HepG2 (cell line): ENCODE results near the gene SEMA4B. TPM values are rescaled to one million over a fixed set of nuclear protein-coding genes. Genes with fewer than 3 reads are reported as not detected.

ENCODE experiments used
- AKAP8 ChIP-seq: sonication (generic); formaldehyde crosslinking; IDR thresholded peaks from 2 replicates; pipeline ENCODE4 v1.5.1; 2020; ENCODE audit warnings: mild to moderate bottlenecking, missing genetic modification reagents
- MNT ChIP-seq: fragments of 450-650 bp; IDR thresholded peaks from 2 replicates; pipeline ENCODE4 v1.6.1; 2016
- YEATS2 ChIP-seq: sonication (generic); formaldehyde crosslinking; IDR thresholded peaks from 2 replicates; pipeline ENCODE4 v1.4.0; 2020; ENCODE audit warnings: missing genetic modification reagents, borderline replicate concordance
- ZBTB25 ChIP-seq: IDR thresholded peaks from 2 replicates; pipeline ENCODE4 v1.6.1; 2018; ENCODE audit warnings: missing genetic modification reagents
- ZNF335 ChIP-seq: sonication (generic); formaldehyde crosslinking; IDR thresholded peaks from 2 replicates; pipeline ENCODE4 v1.4.0; 2020; ENCODE audit warnings: missing genetic modification reagents
- ZNF563 ChIP-seq: sonication (generic); formaldehyde crosslinking; IDR thresholded peaks from 2 replicates; pipeline ENCODE4 v1.8.0; 2022; ENCODE audit warnings: mild to moderate bottlenecking, moderate library complexity, missing genetic modification reagents
- ZNF574 ChIP-seq: sonication (generic); formaldehyde crosslinking; IDR thresholded peaks from 2 replicates; pipeline ENCODE4 v1.4.0; 2020; ENCODE audit warnings: missing genetic modification reagents
- ZSCAN30 ChIP-seq: sonication (generic); formaldehyde crosslinking; IDR thresholded peaks from 2 replicates; pipeline ENCODE4 v1.5.0; 2020; ENCODE audit warnings: mild to moderate bottlenecking, missing genetic modification reagents
- polyA plus RNA-seq, 8 experiments: library from polyadenylated mRNA; depleted of rRNA in 3 of 8; stranded (reverse) in 7 of 8; unstranded in 1 of 8; fragments of >200 nt; fragmentation: Illumina TruSeq in 4 of 8; extraction: Trizol in 4 of 8; gene quantifications; 2 replicates each; pipeline versions ENCODE4 v1.2.1 to v1.2.3, GENCODE V29; 2011 to 2016; ENCODE audit warnings: low read depth in 4 of 8, missing spikeins in 1 of 8, mixed read lengths in 1 of 8; ENCODE audit not compliant: insufficient read depth in 1 of 8
- total RNA-seq, 5 experiments: library from RNA; depleted of rRNA; stranded (reverse); fragments of >200 nt; fragmentation: Illumina TruSeq; extraction: Trizol; gene quantifications; 2 replicates each; pipeline ENCODE4 v1.2.3, GENCODE V29; 2016; ENCODE audit warnings: low read depth in 1 of 5

Gene SEMA4B
- total and polyA plus RNA-seq, 2 of the 13 experiments (the other 11 are each of a cell fraction or from before 2014, with no cell fraction given), result 2.1 to 17.0 TPM

GRCh38 chr15:90265271-90266060 lies 64.3 kb downstream of the SEMA4B start, which contains the start of gene NGRN (continued):
- peak; percentile 85 for TF ChIP-seq ZNF574 (CRISPR knock-in tag)
- TF ChIP-seq YEATS2, result peak; percentile 84; the same call in 1 of the 2 replicates
- TF ChIP-seq ZSCAN30 (CRISPR knock-in tag), result 0 out of 2 replicates have a peak, but pooled peaks have one; percentile 32
- TF ChIP-seq ZBTB25 (CRISPR knock-in tag), result 0 out of 2 replicates have a peak, but pooled peaks have one; percentile 63
- TF ChIP-seq MNT, result 0 out of 2 replicates have a peak, but pooled peaks have one; percentile 7
- TF ChIP-seq ZNF335 (CRISPR knock-in tag), result peak; percentile 40; the same call in 1 of the 2 replicates
- peak; percentile 66; the same call in 1 of the 2 replicates for TF ChIP-seq ZNF563 (CRISPR knock-in tag)
- TF ChIP-seq AKAP8, result peak; percentile 82; the same call in 1 of the 2 replicates
